ENCODE data around the gene MTG2.

MTG2 gene

DNA sequence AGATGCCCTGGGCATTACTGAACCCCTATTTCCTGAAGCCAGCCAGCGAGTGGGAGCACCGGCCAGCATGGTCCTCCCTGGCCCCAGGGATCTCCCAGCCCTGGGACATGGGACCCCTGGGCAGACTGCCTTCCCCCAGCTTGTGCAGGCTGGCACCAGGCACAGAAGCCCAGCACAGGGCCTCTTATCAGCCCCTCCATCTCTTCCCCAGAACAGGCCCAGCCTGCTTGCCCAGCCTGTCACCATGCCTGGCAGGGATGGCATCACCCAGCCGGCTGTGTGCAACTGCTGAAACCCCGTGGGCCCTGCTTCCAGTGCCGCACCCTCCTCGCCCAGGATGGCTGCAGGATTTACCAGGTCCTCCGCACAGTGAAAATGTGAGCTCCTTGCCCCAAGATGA, 49.4 kb downstream of the MTG2 start:
- in situ Hi-C loops (cut with MboI; ENCODE audit: low sequenced_read_pairs), result no loop called here

DNA sequence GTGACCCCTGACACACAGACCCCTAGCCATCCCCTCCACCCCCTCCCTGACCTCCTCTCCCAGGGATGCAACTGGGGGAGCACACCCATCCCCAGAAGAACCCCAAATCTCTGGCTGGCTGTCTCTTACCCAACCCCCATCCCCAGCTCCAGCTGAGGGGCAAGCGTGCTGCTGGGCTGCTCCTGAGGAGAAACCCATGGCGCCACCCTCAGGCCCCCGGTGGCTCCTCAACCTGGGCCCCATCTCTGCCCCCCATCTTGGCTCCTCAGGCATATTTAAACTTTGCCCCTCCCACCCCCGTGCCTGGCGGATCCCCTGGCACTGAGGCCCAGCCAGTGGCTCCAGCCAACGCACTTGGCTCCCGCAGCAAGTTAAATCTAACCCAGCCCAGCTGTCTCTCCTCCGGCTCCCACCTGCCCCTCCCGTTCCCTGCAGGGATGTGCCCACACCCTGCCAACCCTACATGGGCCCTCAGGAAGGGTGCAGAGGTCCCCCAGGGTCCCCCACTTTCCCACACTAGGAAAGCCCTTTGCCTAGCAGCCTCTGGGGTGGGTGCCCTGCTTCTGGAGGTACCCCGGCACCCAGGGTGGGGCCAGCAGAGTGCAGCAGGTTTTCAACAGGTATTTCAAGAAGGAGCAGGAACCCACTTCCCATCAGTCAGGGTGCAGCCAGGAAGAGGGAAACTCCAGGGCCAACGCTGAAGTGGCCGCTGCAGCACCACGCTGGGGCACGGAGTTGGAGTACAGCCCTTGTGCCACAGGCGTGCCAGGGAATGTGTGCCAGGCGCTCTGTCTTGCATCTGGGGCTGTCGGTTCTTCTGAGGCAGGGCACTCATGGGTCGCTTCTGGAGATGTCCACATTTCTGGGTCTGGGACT, 50.2 kb downstream of the MTG2 start:
- in situ Hi-C loops (cut with MboI; ENCODE audit: low sequenced_read_pairs), result no loop called here

DNA sequence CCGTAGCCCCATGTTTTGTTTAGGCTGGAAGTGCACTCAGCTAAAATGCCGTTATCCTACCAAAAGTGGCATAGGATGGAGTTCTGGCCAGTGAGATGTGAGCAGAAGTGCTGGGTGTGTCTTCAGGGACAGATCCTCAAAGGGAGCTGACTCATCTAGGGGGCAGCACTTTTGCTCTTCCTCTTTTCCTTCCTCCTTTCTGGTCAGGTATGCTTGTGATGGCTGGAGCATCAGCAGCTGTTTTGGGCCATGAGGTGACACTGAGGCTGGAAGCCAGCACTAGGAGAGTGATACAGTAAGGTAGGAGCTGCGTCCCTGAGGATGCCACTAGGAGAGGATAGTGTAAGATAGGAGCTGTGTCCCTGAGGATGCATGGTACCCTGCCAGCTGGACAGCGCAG, 50.9 kb downstream of the MTG2 start:
- in situ Hi-C loops (cut with MboI; ENCODE audit: low sequenced_read_pairs), result no loop called here

DNA sequence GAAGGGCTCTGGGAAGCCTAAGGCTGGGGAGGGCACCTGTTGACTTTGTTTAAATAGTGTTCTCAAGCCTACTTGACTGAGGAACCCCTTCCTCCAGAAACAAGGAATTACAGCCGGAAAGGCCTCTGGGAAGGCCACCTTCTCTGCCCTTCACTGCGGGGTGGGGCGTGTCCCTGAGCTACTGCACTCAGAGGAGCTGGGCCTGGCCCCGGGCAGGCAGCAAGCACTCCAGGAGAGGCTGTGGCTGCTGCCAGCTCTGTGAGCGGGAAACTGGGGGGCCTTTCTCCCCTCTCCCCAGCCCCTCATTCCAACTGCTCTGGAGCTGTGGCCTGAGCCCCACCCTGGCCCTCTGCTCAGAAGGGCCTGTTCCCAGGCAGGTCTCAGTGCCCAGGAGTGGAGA, 51.5 kb downstream of the MTG2 start:
- in situ Hi-C loops (cut with MboI; ENCODE audit: low sequenced_read_pairs), result no loop called here

DNA sequence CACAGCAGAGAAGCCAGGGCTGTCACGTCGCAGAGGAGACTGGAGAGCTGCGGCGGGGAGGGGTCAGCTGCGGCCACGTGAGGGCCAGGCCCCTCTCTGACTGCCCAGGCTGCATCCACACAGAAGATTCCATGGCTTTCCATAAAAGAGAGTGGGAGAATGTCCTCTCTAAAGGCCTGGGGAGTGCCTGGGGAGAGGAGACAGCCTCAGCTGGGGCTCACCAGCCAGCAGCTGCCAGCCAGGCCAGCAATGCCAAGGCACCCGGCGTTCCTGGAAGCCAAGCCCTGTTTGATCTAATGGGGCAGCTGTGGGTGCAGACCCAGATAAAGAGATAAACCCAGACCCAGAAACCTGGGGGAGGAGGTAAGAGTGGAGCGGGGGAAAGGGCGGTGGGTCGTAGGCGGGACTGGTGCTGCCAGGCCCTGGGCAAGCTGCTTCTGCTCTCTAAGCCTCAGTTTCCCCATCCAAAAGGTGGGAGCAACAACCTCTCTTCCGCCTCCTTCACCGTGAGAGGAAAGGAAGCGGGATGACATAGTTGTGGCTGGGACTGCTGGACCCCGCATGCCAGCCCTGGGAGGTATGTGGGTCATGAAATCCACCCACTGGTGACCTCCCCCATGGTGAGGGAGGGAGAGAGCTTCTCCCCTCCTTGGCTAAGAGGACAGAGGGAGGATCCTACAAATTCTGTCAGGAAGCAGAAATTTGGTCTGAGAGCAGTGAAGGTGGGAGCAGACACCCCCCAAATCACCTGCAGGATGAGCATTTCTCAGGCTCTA, 52.4 kb downstream of the MTG2 start:
- in situ Hi-C loops (cut with MboI; ENCODE audit: low sequenced_read_pairs), result no loop called here

DNA sequence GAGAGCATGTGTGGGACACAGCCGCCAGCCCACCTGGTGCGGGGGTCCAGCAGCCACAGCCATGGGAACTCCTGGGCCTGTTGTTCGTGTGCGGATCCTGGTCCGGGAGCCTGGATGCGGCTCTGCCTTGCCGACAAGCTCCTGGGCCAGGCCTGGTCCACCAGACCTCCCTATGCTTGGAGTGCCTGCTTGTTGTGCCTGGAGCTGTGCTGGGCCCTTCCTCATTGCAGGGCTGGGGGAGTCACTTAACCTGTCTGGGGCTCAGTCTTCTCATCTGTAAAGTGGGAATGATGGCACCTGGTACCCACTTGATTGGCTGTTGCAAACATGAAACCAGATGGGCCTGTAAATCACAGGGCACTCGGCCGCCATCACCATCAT, 52.9 kb downstream of the MTG2 start:
- in situ Hi-C loops (cut with MboI; ENCODE audit: low sequenced_read_pairs), result no loop called here

DNA sequence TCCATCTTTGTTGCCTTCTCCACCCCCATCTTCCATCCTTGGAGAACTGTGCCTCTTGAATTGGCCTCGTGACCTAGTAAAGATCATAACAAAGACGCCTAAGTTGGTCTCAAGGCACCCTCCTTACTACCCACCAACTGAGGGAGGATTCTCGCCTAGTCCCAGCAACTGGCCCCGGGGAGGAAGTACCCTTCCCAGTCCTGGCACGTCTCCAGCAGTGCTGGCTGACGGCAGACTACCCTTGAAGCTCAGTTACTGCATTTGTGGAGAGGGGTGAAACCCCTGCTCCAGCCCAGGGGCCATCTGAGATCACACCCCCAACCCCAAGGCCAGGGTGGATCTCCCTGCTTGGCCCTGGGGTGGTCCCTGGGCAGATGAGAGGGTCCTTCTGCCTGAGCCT, 53.4 kb downstream of the MTG2 start:
- in situ Hi-C loops (cut with MboI; ENCODE audit: low sequenced_read_pairs), result no loop called here

DNA sequence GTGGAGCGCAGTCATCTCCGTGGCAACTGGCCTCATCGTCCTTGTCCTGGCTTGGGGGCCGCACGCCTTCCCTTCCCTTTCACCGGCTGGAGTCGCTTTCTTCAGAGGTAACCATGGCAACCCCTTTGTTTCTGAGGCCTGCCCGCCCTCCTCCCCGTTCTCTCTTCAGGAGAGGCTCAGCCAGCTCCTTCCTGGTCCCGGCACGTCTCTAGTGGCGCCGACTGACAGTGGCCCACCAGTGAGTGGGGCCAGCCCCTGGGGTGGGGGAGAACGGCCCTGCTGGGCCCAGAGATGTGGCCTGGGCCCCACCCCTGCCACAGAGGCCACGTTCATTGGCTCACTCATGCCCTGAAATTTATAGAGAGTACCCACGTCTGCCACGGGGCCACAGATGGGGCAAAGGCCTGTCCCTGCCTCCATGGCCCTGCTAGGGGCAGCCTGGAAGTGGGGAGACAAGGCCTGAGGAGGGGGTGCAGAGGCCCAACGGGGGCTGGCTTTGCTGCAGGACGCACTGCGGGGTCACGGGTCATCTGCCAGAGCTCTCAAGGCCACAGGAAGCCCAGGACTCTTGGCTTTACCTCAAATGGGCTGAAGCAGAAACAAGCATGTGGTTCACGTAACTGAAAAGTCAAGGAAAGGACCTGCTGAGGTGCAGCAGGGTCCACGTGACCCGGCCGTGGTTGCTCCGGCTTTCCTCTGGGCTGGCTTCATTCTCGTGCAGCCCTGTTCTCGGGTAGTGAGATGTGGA, 54.1 kb downstream of the MTG2 start:
- in situ Hi-C loops (cut with MboI; ENCODE audit: low sequenced_read_pairs), result no loop called here

DNA sequence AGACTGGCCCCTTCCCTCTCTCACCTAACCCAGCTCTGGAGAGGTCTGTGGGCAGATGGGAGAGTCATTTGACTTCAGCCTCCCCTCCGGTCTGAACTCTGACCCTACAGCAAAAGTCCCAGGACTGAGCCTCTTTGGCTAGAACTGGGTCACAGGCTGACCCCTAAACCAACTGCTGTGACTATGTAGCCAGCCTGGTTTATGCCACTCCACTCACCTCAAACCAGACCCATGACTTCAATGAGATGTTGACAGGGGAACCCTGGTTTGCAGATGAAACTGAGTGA, 54.6 kb downstream of the MTG2 start:
- in situ Hi-C loops (cut with MboI; ENCODE audit: low sequenced_read_pairs), result no loop called here

DNA sequence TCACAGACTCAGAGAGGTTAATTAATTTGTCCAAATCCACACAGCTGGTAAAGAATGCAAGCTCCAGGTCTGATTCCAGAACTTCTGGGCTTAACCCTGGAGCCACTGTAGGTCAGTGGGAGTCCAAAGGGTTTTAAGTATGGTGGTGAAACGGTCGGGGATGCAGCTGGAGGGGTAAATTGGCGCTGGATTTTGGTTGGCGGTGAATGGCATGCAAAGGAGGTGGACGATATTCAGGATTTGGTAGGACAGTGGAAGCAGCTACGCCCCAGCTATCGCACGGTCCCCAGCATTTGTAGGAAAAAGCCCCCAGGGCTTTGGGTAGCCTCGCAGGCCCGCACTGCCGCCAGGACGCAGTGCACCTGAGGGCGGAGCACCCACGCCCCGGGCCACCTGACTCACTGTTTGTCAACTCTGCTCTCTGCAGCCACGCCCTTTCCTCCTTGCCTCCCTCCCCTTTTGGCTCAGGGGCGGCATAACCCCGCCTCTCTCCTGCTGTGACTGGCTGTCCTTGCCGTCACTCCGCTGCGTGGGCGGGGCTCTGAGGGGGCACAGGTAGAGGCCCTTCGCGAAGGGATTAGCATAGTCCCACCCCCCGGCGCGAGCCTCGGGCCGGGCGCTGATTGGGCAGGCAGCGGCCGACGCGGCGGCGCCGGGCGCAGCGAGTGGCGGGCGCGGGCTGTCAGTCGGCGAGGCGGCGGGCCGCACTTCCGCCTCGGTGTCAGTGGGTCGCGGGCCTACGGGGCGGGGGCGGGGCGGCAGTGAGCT, 55.2 kb downstream of the MTG2 start, which contains the start of gene OSBPL2:
TSS of gene OSBPL2 (plus strand) at position 721 of the 768 bp plus-strand sequence. CDS start 17,664 bp downstream, outside the sequence.
- in situ Hi-C loops (cut with MboI; ENCODE audit: low sequenced_read_pairs), result no loop called here

DNA sequence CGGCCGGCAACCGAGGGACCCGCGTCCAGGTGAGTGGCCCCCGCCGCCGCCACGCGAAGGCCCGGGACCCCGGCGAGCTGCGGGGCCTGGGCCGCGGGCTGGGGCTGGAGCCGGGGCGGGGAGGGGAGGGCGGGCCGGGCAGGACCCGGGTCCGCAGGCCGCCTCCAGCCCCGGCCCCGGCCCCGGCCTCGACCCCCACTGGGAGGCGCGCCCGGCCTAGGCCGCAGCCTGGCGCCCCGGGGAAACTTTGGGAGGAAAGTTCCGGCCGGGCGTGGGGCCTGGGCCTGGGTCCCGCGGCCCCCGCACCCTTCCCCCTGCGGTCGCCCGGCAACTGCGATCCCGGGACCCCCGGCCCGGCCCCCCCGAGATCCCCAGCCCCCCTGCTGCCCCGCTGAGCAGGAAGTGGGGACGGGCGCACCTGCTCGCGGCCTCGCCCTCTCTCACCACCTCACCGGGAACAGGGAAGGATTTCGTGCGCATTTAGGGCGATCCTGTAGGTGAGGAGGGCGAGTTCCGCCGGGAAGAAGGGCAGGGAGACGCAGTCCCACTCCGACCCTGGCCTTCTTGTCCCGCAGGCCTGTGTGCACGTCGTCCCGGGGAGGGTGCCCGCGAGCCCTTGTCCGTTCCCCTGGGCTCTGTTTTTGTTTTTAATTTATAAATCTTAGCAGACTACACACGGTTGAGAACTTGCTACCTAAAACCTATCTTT, 55.9 kb downstream of the MTG2 start:
- in situ Hi-C loops (cut with MboI; ENCODE audit: low sequenced_read_pairs), result no loop called here

DNA sequence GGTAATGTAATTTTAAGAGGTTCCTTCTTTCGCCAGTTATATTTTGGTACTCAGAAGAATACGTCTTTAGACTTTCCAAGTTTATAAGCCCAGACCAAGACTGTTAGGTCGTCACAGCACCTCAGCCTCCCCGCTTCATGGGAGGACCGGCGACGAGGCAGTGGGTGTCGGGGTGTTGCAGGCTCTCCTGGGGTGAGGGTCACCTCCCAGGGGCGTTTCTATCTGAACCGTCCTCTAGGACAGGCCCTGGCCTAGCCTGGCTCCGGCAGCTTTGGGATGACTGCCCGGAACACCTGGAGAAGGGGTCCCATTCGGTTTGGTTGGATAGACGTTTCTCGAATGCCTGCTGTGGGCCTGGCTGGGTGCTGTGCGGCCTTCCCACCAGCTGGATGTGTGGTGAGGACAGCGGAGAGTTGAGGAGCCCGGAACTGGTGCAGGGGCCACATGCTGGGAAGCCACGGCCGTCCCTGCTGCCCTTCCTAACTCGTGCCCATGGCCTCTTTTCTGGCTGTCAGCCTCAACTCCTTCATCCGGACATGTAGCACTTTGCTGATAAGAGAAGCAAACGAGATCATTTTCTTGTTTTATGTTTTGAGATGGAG, 56.6 kb downstream of the MTG2 start:
- in situ Hi-C loops (cut with MboI; ENCODE audit: low sequenced_read_pairs), result no loop called here

DNA sequence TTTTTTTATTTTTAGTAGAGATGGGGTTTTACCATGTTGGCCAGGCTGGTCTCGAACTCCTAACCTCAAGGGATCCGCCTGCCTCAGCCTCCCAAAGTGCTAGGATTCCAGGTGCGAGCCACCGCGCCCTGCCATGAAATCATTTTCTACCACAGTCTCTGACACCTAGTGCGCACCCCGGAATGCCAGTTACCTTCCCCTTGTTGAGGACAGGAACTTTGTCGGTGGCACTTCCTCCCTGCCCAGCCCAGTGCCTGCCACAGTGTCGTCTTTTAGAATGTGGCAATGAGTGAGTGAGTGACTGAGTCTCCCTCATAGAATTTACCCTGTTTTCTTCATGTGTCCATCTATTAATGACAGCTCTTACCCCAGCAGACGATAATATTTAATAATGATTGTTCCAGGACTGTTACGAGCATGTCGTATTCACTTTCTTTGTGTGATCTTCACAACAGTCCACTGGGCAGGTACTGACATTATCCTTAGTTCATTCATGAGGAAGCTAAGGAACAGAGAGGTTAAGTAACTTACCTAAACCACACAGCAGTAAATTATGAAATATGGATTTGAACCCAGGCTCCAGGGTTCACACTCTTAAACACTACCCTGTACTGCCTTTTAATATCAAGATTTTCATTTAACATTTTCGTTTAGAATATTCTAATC, 57.3 kb downstream of the MTG2 start:
- in situ Hi-C loops (cut with MboI; ENCODE audit: low sequenced_read_pairs), result no loop called here

DNA sequence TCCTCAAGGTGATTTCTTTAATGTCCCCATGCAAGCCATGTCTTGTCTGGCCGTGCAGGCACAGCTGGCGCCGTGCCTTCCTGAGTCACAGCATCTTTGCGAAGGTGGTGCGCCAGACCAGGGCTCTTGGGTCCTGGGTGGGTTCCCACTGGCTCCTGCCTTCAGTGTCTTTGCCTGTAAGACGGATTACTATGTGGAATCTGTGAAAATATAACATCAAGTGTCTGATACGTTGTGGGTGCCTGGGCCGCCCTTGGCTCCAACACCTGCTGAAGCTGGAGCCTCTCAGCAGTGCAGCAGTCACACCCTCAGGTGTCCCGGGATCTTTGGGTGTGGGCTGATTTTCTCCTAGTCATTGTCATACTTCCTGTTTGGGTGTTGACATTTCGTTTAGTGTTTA, 58.7 kb downstream of the MTG2 start:
- in situ Hi-C loops (cut with MboI; ENCODE audit: low sequenced_read_pairs), result no loop called here

DNA sequence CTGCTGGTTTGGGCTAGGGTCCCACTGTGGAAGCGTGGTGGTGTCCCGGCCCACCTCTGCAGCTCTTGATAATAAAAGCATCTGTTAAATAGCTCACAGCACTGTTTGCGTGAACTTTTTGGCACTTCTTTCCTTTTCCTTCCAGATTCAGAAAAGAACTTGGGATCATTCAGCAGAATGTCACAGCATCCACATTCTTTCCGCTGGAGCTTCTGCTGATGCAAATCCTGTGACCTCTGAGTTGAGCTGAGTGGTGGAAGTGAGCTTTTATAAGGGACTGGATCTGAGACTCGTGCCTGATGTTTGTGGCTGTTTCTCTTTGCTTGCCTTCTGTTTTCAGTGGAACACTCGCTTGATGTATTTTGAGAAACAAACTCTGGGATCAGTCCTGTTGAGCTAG, 59.3 kb downstream of the MTG2 start:
- in situ Hi-C loops (cut with MboI; ENCODE audit: low sequenced_read_pairs), result no loop called here

DNA sequence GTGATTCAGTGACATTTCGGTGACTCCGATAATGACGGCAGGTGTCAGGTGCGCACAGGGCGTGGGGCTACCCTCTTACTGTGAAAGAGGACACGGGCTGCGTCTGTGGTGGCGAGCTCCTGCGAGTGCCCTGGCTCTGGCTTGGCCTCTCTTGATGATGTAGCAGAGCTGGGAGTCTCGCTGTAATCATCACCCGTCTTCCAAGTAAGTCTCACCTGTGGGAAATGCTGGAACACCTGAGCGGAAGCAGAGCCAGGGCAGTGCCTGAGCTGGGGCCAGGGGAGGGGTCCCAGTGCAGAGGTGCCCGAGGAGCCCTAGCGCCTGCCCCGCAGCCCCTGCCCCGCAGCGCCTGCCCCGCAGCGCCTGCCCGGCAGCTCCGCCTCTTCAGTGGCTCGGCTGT, 60.3 kb downstream of the MTG2 start:
- in situ Hi-C loops (cut with MboI; ENCODE audit: low sequenced_read_pairs), result no loop called here

DNA sequence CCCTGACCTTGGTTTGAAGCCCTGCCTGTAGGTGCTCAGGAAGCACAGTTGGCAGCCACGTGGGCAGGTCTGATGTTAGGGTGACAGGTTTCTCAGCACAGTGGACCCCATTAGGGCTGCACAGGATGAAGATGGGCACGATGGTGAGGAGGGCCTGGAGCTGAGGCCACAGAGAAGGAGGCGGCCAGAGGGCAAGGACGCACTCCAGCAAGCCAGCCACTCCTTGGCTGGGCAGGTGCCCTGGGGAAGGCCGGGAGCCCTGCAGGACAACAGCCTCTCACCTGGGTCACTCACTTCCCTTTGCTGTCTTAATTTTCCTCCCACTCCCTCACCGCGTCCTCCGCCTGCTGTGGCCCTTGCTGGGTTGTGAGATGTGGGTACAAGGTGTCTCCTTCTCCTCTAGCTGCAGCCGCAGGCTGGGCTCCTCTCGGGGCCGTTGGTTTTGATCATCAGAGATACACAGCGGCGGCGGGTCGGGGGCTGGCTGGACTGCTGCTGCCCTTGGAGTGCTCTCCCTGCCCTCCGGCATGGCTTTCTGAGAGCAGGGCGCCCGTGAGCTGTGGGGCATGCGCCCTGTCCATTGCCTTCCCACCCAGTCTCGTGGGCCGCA, 61.2 kb downstream of the MTG2 start:
- in situ Hi-C loops (cut with MboI; ENCODE audit: low sequenced_read_pairs), result no loop called here

DNA sequence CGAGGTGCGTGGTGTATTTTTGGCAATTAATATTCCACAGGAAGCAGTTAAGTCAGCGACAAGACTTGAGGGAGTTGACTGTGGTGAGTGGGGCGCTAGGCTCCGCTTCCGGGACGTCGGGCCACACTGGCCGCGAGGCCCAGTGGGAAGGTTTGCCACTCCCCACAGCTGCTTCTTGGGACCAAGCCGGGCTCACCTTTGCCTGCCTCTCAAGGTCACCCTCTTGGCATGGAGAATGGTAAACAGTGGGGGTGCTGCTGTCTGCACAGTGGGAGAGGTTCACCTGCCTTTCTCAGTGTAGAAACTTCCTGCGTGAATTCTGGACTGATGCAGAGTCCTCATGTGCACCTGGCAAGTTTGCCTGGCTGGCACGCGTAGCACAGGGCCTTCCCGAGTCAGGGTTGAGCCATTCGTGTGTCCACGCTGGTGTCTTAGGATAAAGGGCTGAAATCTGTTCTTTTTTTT, 61.8 kb downstream of the MTG2 start:
- in situ Hi-C loops (cut with MboI; ENCODE audit: low sequenced_read_pairs), result no loop called here

DNA sequence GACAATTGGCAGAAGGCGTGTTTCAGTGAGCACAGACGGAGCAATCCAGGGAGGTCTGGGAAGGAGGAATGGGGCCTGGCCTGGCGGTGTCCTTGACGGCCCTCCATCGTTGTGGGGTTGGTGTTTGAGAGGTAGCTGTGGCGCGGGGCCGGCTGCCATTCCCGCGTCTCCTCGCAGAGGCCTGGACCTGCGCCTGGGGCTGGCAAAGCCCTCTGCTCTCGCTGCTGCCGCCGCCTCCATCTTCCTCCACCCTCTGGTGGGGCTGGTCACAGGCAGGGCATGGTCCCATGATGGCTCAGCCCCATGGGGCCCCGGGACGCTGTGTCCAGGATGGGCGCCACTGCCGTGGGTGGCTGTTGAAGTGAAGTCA, 63.1 kb downstream of the MTG2 start:
- in situ Hi-C loops (cut with MboI; ENCODE audit: low sequenced_read_pairs), result no loop called here

Data from hTERT RPE-1 (cell line).